ENCODE measurements around the gene MLXIP. TPM values are rescaled to one million over a fixed set of nuclear protein-coding genes. Genes with fewer than 3 reads are reported as not detected.

MLXIP gene
- total and polyA plus RNA-seq, 2 of the 13 experiments (the other 11 are each of a cell fraction or from before 2014, with no cell fraction given) = 5.3 to 6.7 TPM

GRCh38 chr12:122076743-122077495 lies 1.6 kb upstream of the MLXIP start (continued):
- TF ChIP-seq KDM5B (CRISPR knock-in tag; IDR thresholded peaks at IDR 0.05; ENCODE audit: borderline replicate concordance) = no peak
- no peak for TF ChIP-seq TARDBP (CRISPR knock-in tag; IDR thresholded peaks at IDR 0.05)
- TF ChIP-seq DPF2 (CRISPR knock-in tag; IDR thresholded peaks at IDR 0.05; ENCODE audit: borderline replicate concordance, low read depth) = no peak
- TF ChIP-seq YEATS2 (CRISPR knock-in tag; IDR thresholded peaks at IDR 0.05; ENCODE audit: borderline replicate concordance) = no peak
- TF ChIP-seq ZNF784 (CRISPR knock-in tag; IDR thresholded peaks at IDR 0.05; ENCODE audit: borderline replicate concordance) = no peak
- TF ChIP-seq SP140L (CRISPR knock-in tag; IDR thresholded peaks at IDR 0.05; ENCODE audit: borderline replicate concordance) = no peak
- 0 out of 2 replicates have a peak, but pooled peaks have one; percentile 45 for TF ChIP-seq CC2D1A (CRISPR knock-in tag; IDR thresholded peaks at IDR 0.05)
- no peak for TF ChIP-seq CBX5 (CRISPR knock-in tag; IDR thresholded peaks at IDR 0.05; ENCODE audit: borderline replicate concordance)
- TF ChIP-seq POGK (CRISPR knock-in tag; conservative IDR thresholded peaks at IDR 0.05) = no peak
- no peak for TF ChIP-seq ASH2L (IDR thresholded peaks at IDR 0.05; ENCODE audit: insufficient read length, low read depth, low read length)
- no peak for TF ChIP-seq MAFG (CRISPR knock-in tag; IDR thresholded peaks at IDR 0.05)
- TF ChIP-seq POLR2AphosphoS5 (IDR thresholded peaks at IDR 0.05; ENCODE audit: low read depth, low read length) = no peak
- TF ChIP-seq RFX1 (IDR thresholded peaks at IDR 0.05) = no peak
- TF ChIP-seq ZNF772 (CRISPR knock-in tag; IDR thresholded peaks at IDR 0.05) = 0 out of 2 replicates have a peak, but pooled peaks have one; percentile 21
- TF ChIP-seq ZNF720 (CRISPR knock-in tag; IDR thresholded peaks at IDR 0.05) = no peak
- no peak for TF ChIP-seq ZNF770 (CRISPR knock-in tag; IDR thresholded peaks at IDR 0.05)
- no peak for TF ChIP-seq IKZF1 (IDR thresholded peaks at IDR 0.05)
- TF ChIP-seq TMF1 (CRISPR knock-in tag; IDR thresholded peaks at IDR 0.05; ENCODE audit: low read depth) = no peak
- TF ChIP-seq ZNF687 (CRISPR knock-in tag; IDR thresholded peaks at IDR 0.05) = peak; percentile 44
- no peak for TF ChIP-seq ZNF550 (CRISPR knock-in tag; IDR thresholded peaks at IDR 0.05; ENCODE audit: borderline replicate concordance)
- no peak for TF ChIP-seq ZNF234 (CRISPR knock-in tag; conservative IDR thresholded peaks at IDR 0.05)
- no peak for TF ChIP-seq NBN (conservative IDR thresholded peaks at IDR 0.05)
